OCI-LY3 (cell line): ENCODE measurements around the gene NTN5.
A peak's percentile ranks its signal among the peaks of the same experiment; 100 is the strongest.

Experiments
- H2AFZ ChIP-seq: fragments of 200-600, 300-600 bp; shearing (Covaris generic); 2 replicates; pipeline ENCODE4 v1.6.0; 2014; ENCODE audit warnings: antibody characterized with exemption, low read depth, low read length
- H3K27ac ChIP-seq: fragments of 200-600, 300-600 bp; sonication (generic); 2 replicates; pipeline ENCODE4 v1.5.1; 2014; ENCODE audit warnings: mild to moderate bottlenecking, low read length, moderate library complexity, mixed read lengths
- H3K27me3 ChIP-seq: fragments of 200-600, 300-600 bp; sonication (generic); 2 replicates; pipeline ENCODE4 v1.6.1; 2014; ENCODE audit warnings: low read depth, low read length, mixed read lengths
- H3K36me3 ChIP-seq: fragments of 200-600, 300-600 bp; sonication (generic); replicated peaks from 2 replicates; pipeline ENCODE3; 2014; ENCODE audit warnings: low read depth, low read length, mixed read lengths
- H3K4me1 ChIP-seq: fragments of 300-600, 200-600 bp; sonication (generic); 2 replicates; pipeline ENCODE4 v1.6.1; 2014; ENCODE audit warnings: low read length, mixed read lengths
- H3K4me2 ChIP-seq: fragments of 200-600, 300-600 bp; sonication (generic); 2 replicates; pipeline ENCODE4 v1.6.1; 2014; ENCODE audit warnings: low read length, mixed read lengths
- H3K4me3 ChIP-seq: fragments of 300-600, 200-600 bp; sonication (generic); 2 replicates; pipeline ENCODE4 v1.5.1; 2014; ENCODE audit warnings: antibody characterized with exemption, mild to moderate bottlenecking, low read length, moderate library complexity
- H3K79me2 ChIP-seq: fragments of 300-600, 200-600 bp; shearing (Covaris generic); 2 replicates; pipeline ENCODE4 v1.6.1; 2014; ENCODE audit warnings: mild to moderate bottlenecking, low read length, mixed read lengths
- H3K9ac ChIP-seq: fragments of 300-600, 200-600 bp; shearing (Covaris generic); 2 replicates; pipeline ENCODE4 v1.6.0; 2014; ENCODE audit warnings: mild to moderate bottlenecking, low read length, moderate library complexity
- H3K9me3 ChIP-seq: fragments of 200-600, 300-600 bp; shearing (Covaris generic); 2 replicates; pipeline ENCODE4 v1.6.1; 2014; ENCODE audit warnings: low read length, mixed read lengths; ENCODE audit not compliant: insufficient read depth
- H4K20me1 ChIP-seq: fragments of 200-600, 300-600 bp; sonication (generic); 2 replicates; pipeline ENCODE4 v1.6.1; 2016; ENCODE audit warnings: low read length, mixed read lengths; ENCODE audit not compliant: insufficient read depth
- EZH2phosphoT487 ChIP-seq: fragments of 200-600 bp; shearing (Covaris generic); IDR thresholded peaks from 2 replicates; pipeline ENCODE4 v1.6.1; 2018; ENCODE audit warnings: antibody characterized with exemption, mixed run types, low read depth
- TF ChIP-seq, protein P1 (sequence below): fragments of 200-600, 300-600 bp; sonication (generic); IDR thresholded peaks from 2 replicates; pipeline ENCODE4 v1.5.1; 2014; ENCODE audit warnings: antibody characterized with exemption, low read length, low read depth

NTN5 gene

DNA sequence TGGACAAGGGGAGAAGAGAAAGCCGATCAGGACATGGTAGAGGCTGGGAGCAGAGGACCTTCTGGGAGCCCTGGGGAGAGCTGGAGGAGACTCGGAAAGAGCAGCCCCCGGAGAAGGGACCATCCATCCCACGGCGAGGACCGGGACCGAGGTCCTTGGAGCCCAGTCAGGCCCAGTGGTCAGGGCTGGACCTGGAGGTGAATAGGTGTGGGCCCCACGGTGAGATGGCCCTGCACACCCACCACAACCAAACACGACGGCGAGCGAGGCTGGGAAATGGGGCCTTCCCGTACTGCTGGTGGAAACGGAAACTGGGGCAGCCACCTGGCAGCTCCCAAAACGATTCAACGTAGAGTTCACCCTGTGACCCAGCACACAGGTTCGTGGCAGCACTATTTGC, 3.7 kb upstream of the NTN5 start:
- no peaks in the 10 kb centered on the region for H3K27me3 ChIP-seq
- H3K79me2 ChIP-seq: no peaks in the 10 kb centered on the region
- no peak overlapping the region for H3K27ac ChIP-seq
- no peak overlapping the region for H3K9ac ChIP-seq
- no peaks in the 10 kb centered on the region for H3K9me3 ChIP-seq
- H3K36me3 ChIP-seq: no peaks in the 10 kb centered on the region
- H4K20me1 ChIP-seq: no peaks in the 10 kb centered on the region
- H2AFZ ChIP-seq: no peak overlapping the region
- peaks cover 5% of the 10 kb centered on the region for H3K4me1 ChIP-seq
- no peak for TF ChIP-seq EZH2phosphoT487
- TF ChIP-seq, protein P1, sequence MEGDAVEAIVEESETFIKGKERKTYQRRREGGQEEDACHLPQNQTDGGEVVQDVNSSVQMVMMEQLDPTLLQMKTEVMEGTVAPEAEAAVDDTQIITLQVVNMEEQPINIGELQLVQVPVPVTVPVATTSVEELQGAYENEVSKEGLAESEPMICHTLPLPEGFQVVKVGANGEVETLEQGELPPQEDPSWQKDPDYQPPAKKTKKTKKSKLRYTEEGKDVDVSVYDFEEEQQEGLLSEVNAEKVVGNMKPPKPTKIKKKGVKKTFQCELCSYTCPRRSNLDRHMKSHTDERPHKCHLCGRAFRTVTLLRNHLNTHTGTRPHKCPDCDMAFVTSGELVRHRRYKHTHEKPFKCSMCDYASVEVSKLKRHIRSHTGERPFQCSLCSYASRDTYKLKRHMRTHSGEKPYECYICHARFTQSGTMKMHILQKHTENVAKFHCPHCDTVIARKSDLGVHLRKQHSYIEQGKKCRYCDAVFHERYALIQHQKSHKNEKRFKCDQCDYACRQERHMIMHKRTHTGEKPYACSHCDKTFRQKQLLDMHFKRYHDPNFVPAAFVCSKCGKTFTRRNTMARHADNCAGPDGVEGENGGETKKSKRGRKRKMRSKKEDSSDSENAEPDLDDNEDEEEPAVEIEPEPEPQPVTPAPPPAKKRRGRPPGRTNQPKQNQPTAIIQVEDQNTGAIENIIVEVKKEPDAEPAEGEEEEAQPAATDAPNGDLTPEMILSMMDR: no peak
- no peak overlapping the region for H3K4me2 ChIP-seq
- H3K4me3 ChIP-seq: no peak overlapping the region

DNA sequence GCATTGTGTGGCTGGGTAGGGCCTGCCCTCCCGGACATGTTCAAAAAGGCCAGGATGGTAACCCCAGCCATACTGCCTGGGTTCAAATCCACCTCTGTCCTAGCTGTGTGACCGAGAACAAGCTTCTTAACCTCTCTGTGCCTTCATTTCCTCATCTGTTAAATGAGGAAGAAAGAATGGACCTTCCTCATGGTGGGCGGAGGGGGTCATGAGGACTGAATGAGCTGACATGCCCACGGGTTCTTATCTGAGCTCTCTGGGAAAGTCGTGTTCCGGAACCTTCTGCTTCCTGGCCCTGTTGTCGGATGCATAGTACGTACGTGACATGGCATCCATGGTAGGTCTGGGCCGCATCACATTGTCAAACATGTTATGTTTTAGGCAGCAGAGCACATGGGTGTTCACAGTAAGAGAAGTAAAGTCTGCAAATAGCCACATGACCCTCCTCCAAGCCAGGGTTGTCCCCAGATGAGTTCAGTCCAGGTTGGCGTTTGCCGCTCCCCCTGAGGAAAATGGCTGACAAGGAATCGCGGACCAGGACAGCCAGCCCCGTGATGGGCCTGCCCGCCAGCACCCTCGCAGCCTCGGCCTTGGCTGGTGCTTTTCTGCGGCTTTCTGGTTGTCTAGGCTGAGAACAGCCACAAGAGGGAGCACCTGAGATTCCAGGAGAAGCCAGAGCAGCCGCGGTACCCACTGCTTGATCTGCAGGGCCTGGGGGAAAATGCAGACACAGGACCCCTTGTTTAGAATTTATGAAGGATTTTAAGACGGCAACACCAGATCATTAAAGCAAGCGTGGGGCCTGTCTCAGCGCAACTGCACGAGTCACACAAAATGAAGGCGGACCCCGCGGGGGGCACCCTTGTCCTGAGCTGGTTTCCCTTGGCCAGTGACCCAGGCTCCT, 2.4 kb upstream of the NTN5 start:
- Histone ChIP-seq H3K4me1 (peaks cover 5% of the 10 kb centered on the region), H3K36me3 (no peaks in the 10 kb centered on the region), H3K9ac (no peak overlapping the region), H4K20me1 (no peaks in the 10 kb centered on the region), H3K79me2 (no peaks in the 10 kb centered on the region), H2AFZ (peak overlapping the region; percentile 3), H3K9me3 (no peaks in the 10 kb centered on the region), H3K27ac (no peak overlapping the region), H3K4me2 (peak overlapping the region; percentile 21), H3K4me3 (no peak overlapping the region), H3K27me3 (no peaks in the 10 kb centered on the region)
- no peak for TF ChIP-seq EZH2phosphoT487
- TF ChIP-seq, protein P1: peak; percentile 92

DNA sequence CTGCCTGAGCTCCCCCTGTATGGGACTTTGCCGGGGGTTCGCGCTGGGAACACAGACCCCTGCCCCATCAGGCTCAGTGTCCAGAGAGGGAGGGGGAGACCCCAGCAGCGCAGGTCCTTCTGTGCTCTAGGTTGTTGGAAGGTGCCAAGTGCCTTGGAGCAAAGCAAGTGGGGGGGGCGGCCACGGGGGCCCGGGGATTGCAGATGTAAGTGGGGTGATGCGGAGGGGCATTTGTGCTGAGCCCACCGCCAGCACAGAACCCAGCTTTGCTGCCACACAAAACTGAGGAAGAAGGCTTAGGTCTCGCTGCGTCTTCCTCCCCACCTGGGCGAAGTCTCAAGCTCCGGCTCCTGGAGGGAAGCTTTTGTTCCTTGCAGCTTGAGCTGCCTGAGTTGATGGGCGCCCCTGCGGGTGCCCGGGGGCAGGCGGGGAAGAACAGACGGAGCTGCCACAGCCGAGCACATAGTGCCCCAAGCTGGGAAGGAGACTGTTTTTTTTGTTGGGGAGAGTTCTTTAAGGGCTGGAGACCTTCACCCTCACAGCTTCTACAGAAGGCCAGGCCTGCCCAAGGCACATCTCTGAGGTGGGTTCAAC, 1.5 kb upstream of the NTN5 start:
- TF ChIP-seq, protein P1: no peak
- TF ChIP-seq EZH2phosphoT487: no peak
- H3K9me3 ChIP-seq: no peaks in the 10 kb centered on the region
- H3K4me2 ChIP-seq: no peak overlapping the region
- no peak overlapping the region for H3K4me3 ChIP-seq
- no peak overlapping the region for H2AFZ ChIP-seq
- H3K79me2 ChIP-seq: no peaks in the 10 kb centered on the region
- no peaks in the 10 kb centered on the region for H3K36me3 ChIP-seq
- H4K20me1 ChIP-seq: no peaks in the 10 kb centered on the region
- H3K9ac ChIP-seq: no peak overlapping the region
- H3K27ac ChIP-seq: no peak overlapping the region
- peaks cover 5% of the 10 kb centered on the region for H3K4me1 ChIP-seq
- H3K27me3 ChIP-seq: no peaks in the 10 kb centered on the region

DNA sequence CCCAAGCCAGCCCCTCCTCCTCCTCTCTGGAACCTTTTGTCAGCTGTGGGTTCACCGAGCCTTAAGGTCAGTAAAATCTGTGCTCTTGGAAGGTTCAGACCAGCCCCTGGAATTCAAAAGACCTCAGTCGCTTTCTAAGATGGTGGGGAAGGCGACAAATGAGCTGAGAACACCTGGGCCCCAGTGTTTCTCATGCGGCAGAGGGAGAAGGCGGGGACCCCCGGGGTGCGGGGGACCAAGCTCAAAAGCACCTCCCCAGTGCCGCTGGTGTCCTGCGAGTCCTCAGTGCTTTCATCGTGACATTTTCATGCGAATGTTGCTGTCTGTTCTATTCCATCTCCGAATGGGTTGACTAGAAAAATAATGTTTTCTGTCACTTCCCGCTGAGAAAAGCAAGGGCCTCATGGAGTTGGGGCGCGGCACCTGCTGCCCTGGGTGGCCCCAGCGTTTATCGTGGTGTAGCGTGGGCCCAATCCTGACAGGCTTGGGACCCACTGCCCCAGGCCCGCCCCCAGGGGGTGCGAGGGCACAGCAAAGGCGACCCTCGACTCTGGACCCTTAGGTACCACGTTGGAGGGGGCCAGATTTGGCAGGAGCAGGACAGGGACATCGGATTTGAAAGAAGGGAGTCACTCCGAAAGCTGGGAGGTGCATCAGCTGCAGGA, 751 bp upstream of the NTN5 start:
- Histone ChIP-seq H3K27me3 (no peaks in the 10 kb centered on the region), H4K20me1 (no peaks in the 10 kb centered on the region), H3K36me3 (no peaks in the 10 kb centered on the region), H3K9ac (no peak overlapping the region), H3K27ac (no peak overlapping the region), H2AFZ (no peak overlapping the region), H3K4me3 (no peak overlapping the region), H3K4me2 (no peak overlapping the region), H3K79me2 (no peaks in the 10 kb centered on the region), H3K9me3 (no peaks in the 10 kb centered on the region), H3K4me1 (peaks cover 5% of the 10 kb centered on the region)
- TF ChIP-seq, protein P1: no peak
- TF ChIP-seq EZH2phosphoT487: no peak
